Fibroblast of lung (primary cell): ENCODE results near the gene ONECUT2.

ENCODE experiments used
- CTCF ChIP-seq, 2 donors: IDR thresholded peaks in 1 of 2; conservative IDR thresholded peaks in 1 of 2; 1 replicate in 1 of 2; 2 replicates in 1 of 2; pipeline ENCODE4 v1.5.1; 2011 to 2012; ENCODE audit warnings: low read length in 2 of 2, control low read depth in 1 of 2, inconsistent platforms in 1 of 2, low read depth in 1 of 2, mild to moderate bottlenecking in 1 of 2
- EZH2 ChIP-seq: IDR thresholded peaks from 2 replicates; pipeline ENCODE4 v1.5.1; 2012; ENCODE audit warnings: low read length, control low read depth, mild to moderate bottlenecking; ENCODE audit errors: missing control alignments

GRCh38 chr18:57434536-57435494 lies at the start of gene ONECUT2:
- TF ChIP-seq CTCF (conservative IDR thresholded peaks at IDR 0.05 in 1 of 2, IDR thresholded peaks at IDR 0.05 in 1 of 2; ENCODE audit: low read depth in 1 of 2, low read length in 2 of 2) (no peak), EZH2 (peak; percentile 54)
